Stomach (tissue), 9 donors: ENCODE results near the gene CCDC167. TPM values are rescaled to one million over a fixed set of nuclear protein-coding genes. Genes with fewer than 3 reads are reported as not detected.

Experiments
- DNase-seq, 2 donors: peaks; one replicate each; pipeline versions ENCODE4 v3.0.0 to v3.0.0-alpha.2; 2013 to 2019
- H3K27ac ChIP-seq, 5 donors: fragments of 200-600 bp in 4 of 5; sonication (generic) in 4 of 5; one replicate each; pipeline ENCODE4 v1.5.1; 2013 to 2019; ENCODE audit warnings: mild to moderate bottlenecking in 1 of 5, moderate library complexity in 1 of 5
- H3K27me3 ChIP-seq, 3 donors: fragments of 200-600 bp; sonication (generic); one replicate each; pipeline ENCODE4 v1.5.1; 2017 to 2019; ENCODE audit warnings: mixed run types in 1 of 3
- H3K36me3 ChIP-seq, 4 donors: fragments of 200-600 bp; sonication (generic); 1 replicate in 3 of 4; 2 replicates in 1 of 4; pipeline ENCODE4 v1.5.1; 2016 to 2019
- H3K4me1 ChIP-seq, 4 donors: fragments of 200-600 bp; sonication (generic); one replicate each; pipeline ENCODE4 v1.5.1; 2016 to 2019
- H3K4me3 ChIP-seq, 4 donors: fragments of 200-600 bp; sonication (generic) in 3 of 4; one replicate each; pipeline ENCODE4 v1.5.1; 2016 to 2019; ENCODE audit warnings: mild to moderate bottlenecking in 1 of 4
- H3K9me3 ChIP-seq, 4 donors: fragments of 200-600 bp; sonication (generic); one replicate each; pipeline ENCODE4 v1.5.1; 2016 to 2019
- CTCF ChIP-seq, 7 experiments: fragments of 450-650 bp in 4 of 7; fragments of 200-600 bp in 3 of 7; sonication (generic) in 3 of 7; IDR thresholded peaks; one replicate each; pipeline ENCODE4 v1.5.1; 2016 to 2019; ENCODE audit warnings: antibody characterized with exemption in 7 of 7, control low read depth in 2 of 7, mild to moderate bottlenecking in 1 of 7
- EP300 ChIP-seq: sonication (generic); formaldehyde crosslinking; IDR thresholded peaks from one replicate; pipeline ENCODE4 v1.6.1; 2017; ENCODE audit warnings: antibody characterized with exemption
- POLR2A ChIP-seq, 4 donors: fragments of 450-650 bp; IDR thresholded peaks; one replicate each; pipeline ENCODE4 v1.6.1; 2016; ENCODE audit warnings: antibody characterized with exemption in 4 of 4, control low read depth in 2 of 4, mild to moderate bottlenecking in 1 of 4, moderate library complexity in 1 of 4
- POLR2AphosphoS5 ChIP-seq, 3 donors: sonication (generic); formaldehyde crosslinking; IDR thresholded peaks; one replicate each; pipeline ENCODE4 v1.6.1; 2016; ENCODE audit warnings: antibody characterized with exemption in 3 of 3
- WGBS, 5 donors: extraction: QIAGEN DNeasy Blood & Tissue Kit in 3 of 5; methylation state at CpG; one replicate each; pipeline versions ENCODE4 v1.1.5 to v1.1.7; 2013 to 2018; 5-methylcytosine and 5-hydroxymethylcytosine counted together
- intact Hi-C: fragments of 100-400 bp; cut with DNase I; formaldehyde crosslinking; loops from one replicate; pipeline ENCODE4 v1.15.1; 2023; ENCODE audit warnings: low total_unique reads
- polyA plus RNA-seq, 3 donors: library from polyadenylated mRNA; stranded (reverse); fragments of 200-250 nt; gene quantifications; one replicate each; pipeline ENCODE4 v1.2.3, GENCODE V29; 2013
- total RNA-seq, 5 donors: library from RNA; depleted of rRNA; stranded (reverse); fragments of >200 nt; gene quantifications; one replicate each; pipeline versions ENCODE4 v1.1.0 to v1.2.3, GENCODE V29; 2014 to 2016
- donor health status: healthy with polysubstance abuse.
- donor health status: Bipolar disorder and iron deficiency.
- donor health status: healthy.

CCDC167 gene
- total and polyA plus RNA-seq, 8 donors: 4.2 to 47.8 (median 42.5) TPM; not detected in 1

GRCh38 chr6:37538107-37538506 lies 38.4 kb upstream of the CCDC167 start:
- H3K4me1 ChIP-seq: peaks cover 15 to 18% (median 17%) of the 10 kb centered on the region in 4 donors

DNA sequence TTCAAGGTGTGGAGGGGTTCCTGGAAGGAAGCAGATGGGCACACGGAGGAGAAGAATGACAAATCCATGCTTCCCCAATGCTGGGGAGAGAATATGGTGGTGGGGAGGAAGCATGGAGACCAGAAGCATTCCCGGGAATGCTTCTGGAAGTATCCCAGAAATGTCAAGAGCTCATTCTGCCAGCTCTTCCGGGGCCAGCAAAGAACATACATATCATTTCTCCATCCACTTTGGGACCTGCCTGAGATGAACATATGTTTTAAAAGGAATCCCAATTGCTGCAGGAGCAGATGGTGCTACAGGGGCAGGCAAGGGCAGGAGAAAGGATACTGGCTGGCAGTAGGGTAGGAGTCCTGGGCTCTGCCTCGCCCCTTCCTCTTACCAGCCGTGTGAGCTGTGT lies 37.9 kb upstream of the CCDC167 start:
- DNase-seq: no peak
- Histone ChIP-seq H3K4me1 (peaks cover 15 to 18% (median 17%) of the 10 kb centered on the region in 4 donors), H3K9me3 (no peaks in the 10 kb centered on the region), H3K27me3 (peaks cover 5 to 59% (median 44%) of the 10 kb centered on the region in 3 donors), H3K4me3 (no peak overlapping the region), H3K36me3 (no peaks in the 10 kb centered on the region), H3K27ac (no peak overlapping the region)
- intact Hi-C loops: no loop called here
- 66 to 87% (median 72%) methylated on average over 4 to 5 of the region's 5 CpGs for WGBS, 5 donors
- TF ChIP-seq POLR2A (IDR thresholded peaks at IDR 0.05): no peak
- no peak for TF ChIP-seq EP300
- no peak for TF ChIP-seq CTCF (IDR thresholded peaks at IDR 0.05)
- no peak for TF ChIP-seq POLR2AphosphoS5 (IDR thresholded peaks at IDR 0.05)

More at GRCh38 chr6:37538107-37538506, 38.4 kb upstream of the CCDC167 start:
- TF ChIP-seq EP300 (no peak), POLR2AphosphoS5 (IDR thresholded peaks at IDR 0.05) (no peak), CTCF (IDR thresholded peaks at IDR 0.05) (no peak), POLR2A (IDR thresholded peaks at IDR 0.05) (no peak)
- DNase-seq: no peak
- WGBS, 5 donors: 51 to 74% (median 65%) methylated on average over 5 to 6 of the region's 6 CpGs
- intact Hi-C loops: no loop called here
- Histone ChIP-seq H3K36me3 (no peaks in the 10 kb centered on the region), H3K27me3 (peaks cover 5 to 53% (median 39%) of the 10 kb centered on the region in 3 donors), H3K27ac (no peak overlapping the region), H3K9me3 (no peaks in the 10 kb centered on the region), H3K4me3 (no peak overlapping the region)

DNA sequence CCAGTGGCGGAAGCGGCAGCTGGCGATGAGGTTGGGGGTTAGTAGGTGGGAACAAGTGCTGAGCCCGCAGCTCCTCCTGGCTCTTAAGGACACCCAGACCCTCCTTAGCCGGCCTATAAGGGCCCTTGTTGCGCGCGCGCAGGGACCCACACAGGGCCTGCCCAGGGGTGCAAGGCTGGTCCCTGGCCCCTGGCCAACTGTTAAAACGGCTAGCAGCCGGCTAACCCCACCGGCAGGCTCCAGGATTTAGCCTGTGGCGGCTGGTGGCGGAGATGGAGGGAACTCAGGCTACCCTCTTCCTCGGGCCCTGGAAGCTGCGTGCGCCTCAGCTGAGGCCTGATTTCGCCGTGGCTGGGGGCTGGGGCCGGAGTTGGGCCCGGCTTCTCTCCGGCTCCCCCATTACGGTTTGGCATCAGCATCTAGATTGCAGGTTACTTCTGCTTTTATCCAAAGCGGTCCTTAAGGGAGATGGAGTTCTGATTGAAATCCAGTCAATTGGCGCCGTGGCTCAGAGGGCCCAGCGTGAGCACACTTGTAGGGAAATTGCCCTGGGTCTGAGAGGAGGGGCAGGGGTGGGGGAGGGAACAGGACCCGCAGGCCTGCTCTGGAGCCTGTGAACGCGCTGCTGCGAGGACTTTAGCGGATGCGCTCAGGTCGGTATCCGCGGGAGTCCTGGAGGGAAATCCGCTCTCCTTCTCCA lies 36.9 kb upstream of the CCDC167 start:
- Histone ChIP-seq H3K4me3 (peak overlapping the region; percentile 19 to 45 (median 32)), H3K27me3 (peaks cover 5 to 68% (median 45%) of the 10 kb centered on the region in 3 donors), H3K27ac (no peak overlapping the region), H3K4me1 (peaks cover 15 to 18% (median 17%) of the 10 kb centered on the region in 4 donors), H3K36me3 (no peaks in the 10 kb centered on the region), H3K9me3 (no peaks in the 10 kb centered on the region)
- TF ChIP-seq CTCF (IDR thresholded peaks at IDR 0.05) (no peak), POLR2A (IDR thresholded peaks at IDR 0.05) (no peak)
- intact Hi-C loops: no loop called here
- DNase-seq: peak in 1 of 2 donors; percentile 36
- 14 to 28% (median 23%) methylated on average over 19 to 37 of the region's 37 CpGs for WGBS, 5 donors

DNA sequence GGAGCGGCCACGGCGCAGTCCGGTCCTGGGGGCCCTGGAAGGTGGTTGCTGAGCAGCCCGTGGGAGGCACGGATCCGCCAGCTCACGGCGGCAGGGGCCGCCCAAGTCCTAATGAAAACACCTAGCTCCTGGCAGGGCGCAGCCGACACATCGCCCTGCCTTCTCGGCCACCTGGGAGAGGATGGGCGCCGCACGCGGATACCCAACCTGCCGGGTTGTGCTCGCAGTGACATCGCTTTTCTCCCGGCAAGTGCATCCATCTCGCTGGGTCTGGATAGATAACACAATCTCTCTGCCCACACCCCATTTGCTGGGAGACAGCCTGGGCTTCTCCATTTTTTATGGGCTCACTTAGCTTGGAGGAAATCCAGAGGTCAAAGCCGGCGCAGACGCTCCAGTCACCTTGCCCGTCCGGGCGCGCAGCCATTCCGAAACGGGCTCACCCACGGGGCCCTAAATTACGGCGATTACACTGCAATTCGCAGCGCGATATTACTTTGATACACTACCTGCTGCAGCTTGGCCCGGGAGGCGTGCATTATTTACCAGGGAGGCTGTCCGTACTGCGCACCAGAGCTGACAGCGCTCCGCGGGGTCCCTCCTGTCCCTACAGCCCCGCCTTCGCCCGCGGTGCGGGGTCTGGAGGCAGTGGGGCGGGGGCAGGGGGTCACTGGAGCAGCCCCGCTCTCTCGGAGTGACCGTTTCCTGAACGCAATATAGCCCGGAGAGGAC lies 36.2 kb upstream of the CCDC167 start:
- WGBS, 5 donors: 2 to 13% (median 6%) methylated on average over 41 to 56 of the region's 56 CpGs
- Histone ChIP-seq H3K27me3 (peaks cover 5 to 72% (median 45%) of the 10 kb centered on the region in 3 donors), H3K4me3 (peak overlapping the region; percentile 19 to 45 (median 32)), H3K27ac (no peak overlapping the region), H3K36me3 (no peaks in the 10 kb centered on the region), H3K9me3 (no peaks in the 10 kb centered on the region), H3K4me1 (peaks cover 15 to 18% (median 17%) of the 10 kb centered on the region in 4 donors)
- no peak for TF ChIP-seq POLR2AphosphoS5 (IDR thresholded peaks at IDR 0.05)
- TF ChIP-seq POLR2A (IDR thresholded peaks at IDR 0.05): no peak
- no peak for TF ChIP-seq CTCF (IDR thresholded peaks at IDR 0.05)
- TF ChIP-seq EP300: no peak
- intact Hi-C loops: no loop called here
- DNase-seq: peak; percentile 28 to 67
